Activated CD8-positive, alpha-beta memory T cell treated with anti-CD3 and anti-CD28 coated beads, Interleukin-2, amount 50 U/mL, for 1 hour (primary cell): ENCODE data around the gene SPRR3.
"Not testable (repeated sequence)": the region's sequence is repeated elsewhere in the genome, so short reads cannot be mapped to it uniquely, and the experiment has no call there.

ENCODE experiments used
- DNase-seq: peaks from one replicate; pipeline ENCODE4 v3.0.0-alpha.2; 2020; ENCODE audit errors: extremely low read depth

SPRR3 gene

DNA sequence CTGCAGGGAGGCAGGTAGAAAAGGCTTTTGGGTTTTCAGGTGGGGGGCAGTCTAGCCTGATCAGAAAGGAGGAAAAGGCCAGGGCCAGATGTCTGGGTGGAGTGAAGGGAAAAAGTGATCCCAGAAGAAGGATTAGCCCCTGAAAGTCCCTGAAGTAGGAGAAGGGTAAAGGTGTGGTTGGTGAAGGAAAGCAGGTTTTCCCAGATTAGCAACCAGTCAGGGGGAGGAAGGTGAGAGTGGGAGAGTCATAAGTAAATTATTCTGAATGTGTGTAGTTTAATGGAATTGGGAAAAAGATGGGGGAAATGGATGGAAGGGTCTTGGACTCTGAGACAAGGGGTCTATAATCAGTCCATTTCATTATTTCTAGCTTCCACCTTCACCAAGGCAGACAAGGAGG, 18.3 kb upstream of the SPRR3 start:
- no peak for DNase-seq

DNA sequence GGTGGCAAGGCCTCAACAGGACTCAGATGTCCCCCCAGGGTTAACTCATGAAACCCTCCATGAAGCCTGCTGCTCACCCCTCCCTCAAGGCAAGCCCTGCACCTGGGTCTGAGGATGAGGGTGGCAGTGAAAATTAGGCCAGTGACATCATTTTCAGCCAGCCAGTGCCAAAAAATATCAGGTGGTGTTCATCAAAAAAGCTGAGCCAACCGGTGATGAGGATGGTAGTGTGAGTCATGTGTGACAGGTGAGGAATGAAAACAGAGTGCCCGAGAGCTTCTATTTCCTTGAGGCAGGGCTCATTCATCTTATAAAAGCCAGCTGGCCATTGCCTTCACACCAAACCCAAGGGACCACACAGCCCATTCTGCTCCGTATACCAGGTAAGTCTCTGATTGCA, 17.8 kb upstream of the SPRR3 start, which contains the start of gene SPRR1A:
Gene SPRR1A, plus strand, starts transcription at position 339 of the 400 bp plus-strand sequence. CDS start 1,150 bp downstream, outside the sequence.
- no peak for DNase-seq

DNA sequence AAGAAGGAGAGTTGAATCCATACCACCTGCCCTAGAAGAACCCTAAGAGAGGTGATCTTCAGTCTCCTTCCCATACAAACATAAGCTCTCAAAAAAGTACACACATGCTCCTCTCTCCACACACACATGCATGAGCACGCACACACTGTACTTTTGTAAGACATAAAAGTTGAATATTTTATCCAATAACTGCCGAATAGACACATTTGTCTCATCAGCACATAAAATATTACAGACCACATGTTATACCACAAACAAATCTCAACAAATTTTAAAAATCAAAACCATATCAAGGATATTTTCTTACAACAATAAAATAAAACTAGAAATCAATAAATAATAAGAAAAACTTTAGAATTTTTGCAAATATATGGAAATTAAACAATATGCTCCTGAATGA, 15.0 kb upstream of the SPRR3 start:
- DNase-seq = no peak

DNA sequence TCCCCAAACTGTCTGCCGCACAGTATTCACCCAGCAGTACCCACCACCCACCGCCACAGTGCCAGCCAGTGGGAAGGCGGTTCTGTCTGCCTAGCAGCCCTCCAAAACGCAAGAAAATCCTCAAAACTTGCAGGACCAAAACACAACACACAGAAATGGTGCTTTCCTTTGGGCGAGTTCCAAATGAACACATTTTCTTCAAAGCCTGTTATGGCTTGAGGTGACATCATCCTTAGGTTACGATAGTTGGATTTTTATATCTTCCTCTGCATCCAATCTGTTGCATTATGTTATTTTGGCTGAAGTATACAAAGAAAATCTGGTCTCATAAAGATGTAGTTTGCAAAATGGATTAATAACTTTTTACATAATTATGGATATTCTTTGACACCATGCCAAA, 8.4 kb upstream of the SPRR3 start:
- no peak for DNase-seq

DNA sequence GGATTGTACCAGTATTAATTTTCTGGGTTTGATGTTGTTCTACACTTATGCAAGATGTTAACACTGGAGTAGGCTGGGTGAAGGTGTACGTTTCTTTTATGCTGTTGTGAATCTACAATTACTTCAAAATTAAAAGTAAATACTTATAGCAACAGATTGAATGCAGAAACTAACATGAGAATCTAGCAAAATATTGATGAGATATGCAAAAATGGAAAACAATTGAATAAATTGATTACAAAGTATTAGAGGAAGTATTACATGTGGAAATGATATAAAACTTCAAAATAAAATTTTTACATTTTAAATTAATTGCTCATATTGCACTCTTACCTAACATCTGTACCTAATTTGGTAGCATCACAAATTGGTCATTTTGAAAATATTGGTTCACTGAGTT, 5.7 kb upstream of the SPRR3 start:
- DNase-seq = no peak

DNA sequence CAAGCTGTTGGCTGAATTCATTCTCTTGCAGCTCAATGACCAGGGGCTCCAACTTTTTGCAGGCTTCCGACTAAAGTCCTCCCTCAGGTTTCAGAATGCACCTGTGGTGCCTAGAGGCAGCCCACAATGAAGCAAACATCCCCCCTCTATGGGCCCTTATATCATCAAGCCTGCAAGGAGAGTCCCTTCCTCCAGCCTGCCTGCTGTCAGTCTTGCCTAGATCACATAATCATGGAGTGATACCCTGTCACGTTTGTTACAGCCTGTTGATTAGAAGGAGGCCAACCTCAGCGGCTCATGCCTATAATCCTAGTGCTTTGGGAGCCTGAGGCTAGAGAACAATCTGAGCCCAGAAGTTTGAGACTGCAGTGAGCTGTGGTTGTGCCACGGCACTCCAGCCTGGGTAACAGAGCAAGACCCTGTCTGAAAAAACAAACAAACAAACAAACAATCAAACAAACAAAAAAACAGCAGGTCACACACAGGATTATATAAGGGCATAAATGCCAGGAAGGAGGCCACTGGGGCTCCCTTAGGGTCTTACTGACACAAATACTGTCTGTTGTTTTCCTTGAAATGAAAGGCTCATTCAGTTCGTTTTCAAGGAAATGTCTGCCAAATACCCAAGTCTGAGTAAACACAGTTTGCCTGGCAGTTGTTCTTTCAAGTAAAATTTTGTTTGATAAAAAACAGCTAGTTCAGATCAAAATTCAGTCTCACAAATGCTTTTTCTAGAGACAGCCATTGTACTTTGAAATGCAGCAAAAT, 4.7 kb upstream of the SPRR3 start:
- DNase-seq = no peak

DNA sequence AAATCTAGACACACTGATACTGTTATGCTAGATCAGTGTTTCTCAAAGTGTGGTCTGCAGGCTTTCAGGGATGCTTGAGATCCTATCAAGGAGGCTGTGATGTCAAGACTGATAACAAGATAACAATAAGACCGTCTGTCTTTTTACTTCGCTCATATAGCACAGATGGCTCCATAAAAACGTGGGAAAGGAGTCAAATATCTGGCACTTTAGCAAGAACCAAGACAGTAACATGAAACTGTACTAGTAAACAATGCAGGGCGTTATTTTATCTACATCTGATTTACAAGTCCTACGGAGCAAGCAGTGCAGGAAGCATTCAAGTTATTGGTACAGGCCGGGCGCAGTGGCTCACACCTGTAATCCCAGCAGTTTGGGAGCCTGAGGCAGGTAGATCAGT, 3.6 kb upstream of the SPRR3 start:
- DNase-seq = no peak

DNA sequence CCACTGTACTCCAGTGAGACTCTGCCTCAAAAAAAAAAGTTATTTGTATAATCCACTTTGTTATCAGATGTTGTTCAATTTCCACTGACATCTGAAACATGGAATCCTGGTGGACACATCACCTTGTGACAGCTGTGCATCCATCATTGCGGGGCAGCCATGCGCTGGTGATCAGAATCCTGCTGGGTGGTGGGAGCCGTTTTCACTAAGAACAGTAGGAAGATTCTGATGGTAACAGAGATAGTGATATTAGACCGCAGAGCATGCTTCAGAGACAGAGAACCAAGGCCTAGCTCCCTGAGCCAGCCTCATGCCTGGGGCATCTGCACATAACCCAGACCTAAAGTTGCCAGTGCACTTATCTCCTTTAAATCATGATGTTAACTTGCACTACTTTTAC, 3.1 kb upstream of the SPRR3 start:
- DNase-seq = no peak

DNA sequence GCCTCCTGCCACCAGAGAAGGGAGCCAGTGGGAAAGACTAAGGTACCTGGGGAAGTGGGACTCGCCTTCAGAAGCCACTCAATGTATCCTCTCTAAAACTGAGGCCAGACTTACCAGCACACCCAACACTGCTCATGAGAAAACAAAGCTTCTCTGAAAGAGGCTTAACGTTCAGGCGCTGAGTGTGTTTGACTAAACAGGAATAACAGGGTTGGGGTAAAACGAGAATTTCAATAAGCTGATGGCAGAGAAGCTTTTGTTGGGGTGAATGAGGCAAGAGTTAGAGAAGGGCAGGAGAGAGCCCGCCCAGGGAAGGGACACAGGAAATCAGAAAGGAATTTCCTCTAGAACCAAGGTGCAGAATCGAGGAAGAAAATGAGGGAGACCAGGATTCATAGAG, 1.7 kb upstream of the SPRR3 start:
- DNase-seq = no peak

DNA sequence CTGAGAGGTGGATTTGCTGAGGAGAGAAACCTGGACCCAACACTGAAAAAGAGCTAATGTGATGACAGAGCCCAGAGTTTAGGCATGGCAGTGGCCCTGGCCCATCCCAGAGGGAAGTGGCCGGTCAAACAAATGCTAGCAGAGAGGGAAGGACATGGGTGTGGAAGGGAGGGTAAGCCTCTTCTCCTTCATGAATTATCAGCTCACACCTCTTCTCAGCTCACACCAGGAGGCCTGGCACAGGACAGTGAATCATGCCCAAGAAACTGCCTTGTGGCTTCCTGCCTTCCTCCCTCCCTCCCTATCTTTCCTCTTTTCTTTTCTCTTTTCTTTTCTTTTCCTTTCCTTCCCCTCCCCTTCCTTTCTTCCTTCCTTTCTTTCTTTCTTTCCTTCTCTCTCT, 1.3 kb upstream of the SPRR3 start:
- no peak for DNase-seq

DNA sequence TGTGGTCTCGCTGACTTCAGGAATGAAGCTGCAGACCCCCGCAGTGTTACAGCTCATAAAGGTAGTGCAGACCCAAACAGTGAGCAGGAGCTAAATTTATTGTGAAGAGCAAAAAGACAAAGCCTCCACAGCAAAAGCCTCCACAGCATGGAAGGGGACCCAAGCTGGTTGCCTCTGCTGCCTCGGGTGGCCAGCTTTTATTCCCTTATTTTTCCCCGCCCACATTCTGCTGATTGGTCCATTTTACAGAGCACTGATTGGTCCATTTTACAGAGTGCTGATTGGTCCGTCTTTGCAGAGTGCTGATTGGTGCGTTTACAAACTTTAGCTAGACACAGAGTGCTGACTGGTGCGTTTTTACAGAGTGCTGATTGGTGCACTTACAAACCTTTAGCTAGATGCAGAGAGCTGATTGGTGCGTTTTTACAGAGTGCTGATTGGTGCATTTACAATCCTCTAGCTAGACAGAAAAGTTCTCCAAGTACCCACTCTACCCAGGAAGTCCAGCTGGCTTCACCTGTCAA, 9.7 kb downstream of the SPRR3 start:
- DNase-seq = not testable (repeated sequence)

DNA sequence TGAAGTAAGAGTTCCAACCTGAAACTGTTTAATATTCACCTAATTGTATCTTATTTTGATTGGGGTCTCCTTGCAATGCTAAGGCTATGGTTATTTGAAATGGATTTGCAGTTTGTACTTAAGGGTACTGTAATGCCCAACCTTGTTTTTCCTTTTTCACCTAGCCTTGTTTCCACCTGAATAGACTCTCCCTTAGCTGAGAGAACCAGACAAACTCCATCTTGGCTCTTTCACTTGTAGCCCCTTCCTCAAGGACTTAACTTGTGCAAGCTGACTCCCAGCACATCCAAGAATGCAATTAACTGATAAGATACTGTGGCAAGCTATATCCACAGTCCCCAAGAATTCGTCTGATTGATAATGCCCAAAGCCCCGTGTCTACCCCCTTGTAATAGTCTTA, 20.3 kb downstream of the SPRR3 start:
- DNase-seq = not testable (repeated sequence)

DNA sequence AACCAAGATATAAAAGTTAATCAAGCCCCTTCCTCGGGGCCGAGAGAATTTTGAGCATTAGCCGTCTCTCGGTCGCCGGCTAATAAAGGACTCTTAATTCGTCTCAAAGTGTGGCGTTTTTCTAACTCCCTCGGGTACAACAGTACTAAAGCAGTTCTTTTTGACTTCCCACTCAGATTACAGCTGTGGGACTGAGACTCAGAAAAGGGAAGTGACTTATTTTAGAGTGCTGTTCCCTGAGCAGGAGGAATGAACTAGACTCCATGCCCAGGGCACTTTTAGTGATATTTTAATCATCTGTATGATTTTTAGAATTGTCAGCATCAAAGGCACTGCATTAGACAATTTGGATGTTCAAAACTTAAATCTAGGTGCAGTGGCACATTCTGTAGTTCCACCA, 20.8 kb downstream of the SPRR3 start:
- not testable (repeated sequence) for DNase-seq

DNA sequence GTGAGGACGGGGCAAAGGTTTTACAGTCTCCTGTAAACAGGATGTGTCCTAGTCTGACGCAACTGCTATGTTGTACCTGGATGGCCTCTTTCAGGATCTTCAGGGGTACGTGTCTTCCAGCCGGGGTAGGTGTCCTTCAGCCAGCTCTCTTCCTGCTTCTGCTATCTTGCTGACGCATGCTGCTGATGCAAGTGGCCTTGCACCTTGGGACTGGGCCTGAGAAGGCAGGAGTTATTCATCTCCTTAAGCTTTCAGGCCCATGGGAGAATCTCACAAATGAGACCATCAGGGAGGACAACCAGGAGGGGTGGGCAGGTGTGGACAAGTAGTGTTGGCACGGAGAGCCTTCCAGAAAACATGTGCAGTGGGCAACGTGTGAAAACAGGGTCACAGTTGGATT, 21.6 kb downstream of the SPRR3 start:
- DNase-seq = no peak

DNA sequence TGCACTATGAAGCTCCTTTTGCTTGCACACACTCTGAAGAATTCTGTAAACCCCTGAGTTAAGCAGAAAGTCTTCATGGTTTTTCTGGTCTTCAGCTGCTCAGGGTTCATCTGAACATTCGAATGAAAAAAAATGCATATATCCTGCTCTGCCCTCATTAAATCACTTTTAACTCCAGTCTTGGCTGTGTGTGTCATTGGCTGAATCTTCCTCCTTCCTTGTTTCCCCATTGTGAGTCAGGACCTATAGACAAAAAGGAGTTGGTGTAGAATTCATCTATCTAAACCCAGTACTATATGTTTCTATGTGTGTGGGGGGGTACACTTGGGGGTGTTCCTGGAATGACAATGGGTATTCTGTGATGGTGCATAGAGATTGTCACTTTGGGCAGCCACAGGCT, 22.9 kb downstream of the SPRR3 start:
- DNase-seq = no peak

DNA sequence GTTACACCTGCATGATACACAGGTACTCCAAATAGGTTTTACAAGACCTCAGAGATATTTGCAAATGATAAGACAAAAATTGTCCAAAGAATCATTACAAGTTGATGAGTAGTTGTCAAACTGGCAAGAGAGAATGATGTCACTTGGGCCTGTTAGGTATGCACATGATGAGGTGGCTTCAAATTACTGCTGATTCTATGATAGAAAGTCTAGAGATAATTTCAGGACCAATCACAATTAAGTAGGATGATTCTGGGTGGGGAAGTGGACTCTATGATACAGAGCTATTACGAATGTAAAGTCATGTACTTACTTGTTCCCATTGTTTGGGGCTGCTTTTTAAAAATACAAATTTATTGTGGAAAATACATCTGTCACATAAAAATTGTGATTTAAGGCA, 24.2 kb downstream of the SPRR3 start:
- DNase-seq = no peak

DNA sequence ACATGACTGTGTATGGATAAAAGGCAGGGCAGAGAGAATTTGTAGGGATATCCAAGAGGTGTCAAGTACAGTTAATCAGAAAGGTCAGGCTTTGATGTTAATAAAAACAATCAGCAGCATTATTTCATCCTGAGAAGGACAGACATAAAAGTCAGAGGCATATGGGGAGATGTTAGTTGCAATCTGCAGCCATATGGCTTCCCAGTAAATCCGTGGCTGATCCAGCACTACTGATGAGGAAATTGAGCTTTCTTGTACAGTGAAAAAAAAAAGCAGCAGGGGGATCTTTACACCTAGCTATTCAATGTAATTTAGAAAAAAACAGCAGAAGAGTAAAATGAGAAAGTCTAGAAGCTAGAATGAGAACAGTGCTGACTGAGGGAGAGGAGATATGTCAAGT, 27.2 kb downstream of the SPRR3 start:
- DNase-seq = no peak

DNA sequence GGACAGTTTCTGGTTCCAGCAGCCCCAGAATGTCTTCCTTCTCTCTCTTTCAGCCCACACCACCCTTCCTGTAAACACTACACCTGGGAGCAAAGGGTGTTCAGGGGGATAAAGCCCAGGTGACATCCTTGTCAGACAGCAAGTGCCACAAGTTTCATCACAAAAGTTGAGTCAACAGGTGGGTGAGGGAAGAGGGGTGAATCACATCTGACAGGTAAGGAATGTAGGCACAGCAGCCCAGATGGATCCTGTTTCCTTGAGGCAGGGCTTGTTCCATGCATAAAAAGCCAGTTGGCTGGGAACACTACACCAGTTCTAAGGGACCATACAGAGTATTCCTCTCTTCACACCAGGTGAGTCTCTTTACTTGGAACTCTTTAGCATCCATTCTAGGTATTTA, 29.3 kb downstream of the SPRR3 start, which contains the start of gene SPRR1B:
Gene SPRR1B, plus strand, starts transcription at position 309 of the 400 bp plus-strand sequence. CDS start 1,143 bp downstream, outside the sequence.
- no peak for DNase-seq

DNA sequence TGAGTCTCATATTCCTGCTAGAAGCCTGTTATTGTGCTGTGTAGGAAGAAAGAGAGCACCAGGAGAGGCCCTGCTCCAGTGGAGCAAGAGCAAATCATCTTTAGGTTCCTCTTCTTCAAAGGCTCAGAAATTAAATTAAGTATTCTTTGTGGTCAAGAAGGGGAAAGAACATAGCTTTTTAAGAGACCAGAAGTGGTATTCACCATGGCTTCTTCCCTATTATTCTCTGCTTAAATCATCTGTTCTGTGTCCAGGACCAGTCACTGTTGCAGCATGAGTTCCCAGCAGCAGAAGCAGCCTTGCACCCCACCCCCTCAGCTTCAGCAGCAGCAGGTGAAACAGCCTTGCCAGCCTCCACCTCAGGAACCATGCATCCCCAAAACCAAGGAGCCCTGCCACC, 30.5 kb downstream of the SPRR3 start:
- no peak for DNase-seq

DNA sequence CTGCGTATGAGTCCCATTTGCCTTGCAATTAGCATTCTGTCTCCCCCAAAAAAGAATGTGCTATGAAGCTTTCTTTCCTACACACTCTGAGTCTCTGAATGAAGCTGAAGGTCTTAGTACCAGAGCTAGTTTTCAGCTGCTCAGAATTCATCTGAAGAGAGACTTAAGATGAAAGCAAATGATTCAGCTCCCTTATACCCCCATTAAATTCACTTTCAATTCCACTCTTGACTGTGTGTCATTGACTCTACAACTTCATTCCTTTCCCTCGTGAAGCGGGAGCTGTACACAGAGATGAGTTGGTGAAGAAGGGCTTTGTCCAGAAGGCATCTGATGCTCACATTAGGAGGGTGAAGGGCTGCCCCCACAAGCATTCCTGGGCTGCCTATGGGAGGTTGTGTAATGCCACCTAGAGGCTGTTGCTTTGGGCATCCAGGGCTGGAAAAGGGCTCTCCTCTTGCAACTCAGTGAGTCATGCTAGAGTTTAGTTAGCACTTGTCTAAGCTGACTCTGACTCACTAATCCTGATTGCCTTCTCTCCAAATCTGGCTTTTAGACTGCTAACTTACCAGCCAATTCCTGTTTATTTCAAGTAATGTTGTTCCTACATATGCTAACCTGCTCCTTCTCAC, 31.2 kb downstream of the SPRR3 start:
- no peak for DNase-seq

DNA sequence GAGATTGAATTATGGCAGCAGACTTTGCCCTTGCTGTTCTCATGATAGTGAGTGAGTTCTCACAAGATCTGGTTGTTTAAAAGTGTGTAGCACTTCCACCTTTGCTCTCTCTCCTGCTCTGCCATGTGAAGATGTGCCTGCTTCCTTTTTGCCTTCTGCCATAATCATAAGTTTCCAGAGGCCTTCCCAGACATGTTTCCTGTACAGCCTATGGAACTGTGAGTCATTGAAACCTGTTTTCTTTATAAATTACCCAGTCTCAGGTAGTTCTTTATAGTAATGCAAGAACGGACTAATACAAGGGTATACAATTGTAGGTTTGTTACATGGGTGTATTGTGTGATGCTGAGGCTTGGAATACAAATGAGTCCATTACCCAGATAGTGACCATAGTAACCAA, 33.7 kb downstream of the SPRR3 start:
- DNase-seq = no peak

DNA sequence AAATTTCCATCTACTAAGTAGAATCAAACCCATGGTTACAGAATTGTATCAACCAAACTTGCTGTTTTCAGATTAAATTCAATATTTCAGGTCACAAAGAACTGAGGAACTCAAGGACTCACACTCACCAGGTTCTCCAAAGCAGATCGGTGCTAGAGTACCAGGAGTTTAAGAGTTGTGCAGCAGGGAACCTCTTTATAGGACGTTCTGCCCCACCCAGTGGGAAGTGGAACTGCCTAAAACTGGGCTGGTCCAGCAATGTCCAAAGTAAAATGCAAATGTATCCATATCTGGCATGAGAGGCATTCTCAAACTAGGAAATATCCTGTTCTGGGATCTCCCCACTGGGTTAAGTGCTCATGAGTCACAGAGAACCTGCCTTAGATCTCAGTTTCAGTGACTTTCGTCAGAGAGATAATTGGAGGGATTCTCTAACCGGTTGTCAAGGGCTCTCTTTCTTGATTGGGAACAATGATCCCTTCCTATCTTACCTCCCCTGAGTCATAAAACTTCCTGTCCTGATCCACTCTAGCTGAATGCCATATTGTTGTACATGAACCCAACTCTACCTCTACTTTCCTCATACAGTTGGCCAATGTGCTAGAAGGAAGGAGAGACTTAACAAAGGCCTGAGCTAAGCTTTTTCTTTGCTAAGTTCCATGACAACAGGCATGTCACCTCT, 39.5 kb downstream of the SPRR3 start, which contains the start of gene SPRR2D:
Gene SPRR2D, minus strand, starts transcription at position 171 of the 682 bp plus-strand sequence. CDS start 774 bp downstream, outside the sequence.
- no peak for DNase-seq
